HG03135 (cell line): ENCODE measurements around the gene DOCK4.
A peak's percentile ranks its signal among the peaks of the same experiment; 100 is the strongest.

ENCODE experiments used
- ATAC-seq: cut with Tn5 transposase; IDR thresholded peaks from one replicate; pipeline ENCODE4 v1.9.1; 2021; ENCODE audit warnings: mild to moderate bottlenecking, moderate library complexity; ENCODE audit not compliant: unreplicated experiment

Gene DOCK4

GRCh38 chr7:112113913-112114575 lies 92.2 kb downstream of the DOCK4 start:
- no peak for ATAC-seq

GRCh38 chr7:112112822-112113255 lies 93.4 kb downstream of the DOCK4 start:
- ATAC-seq = no peak

- no peak for ATAC-seq
Measured at GRCh38 chr7:112110651-112111050, 95.5 kb downstream of the DOCK4 start.

- no peak for ATAC-seq
Measured at GRCh38 chr7:112110175-112110574, 96.0 kb downstream of the DOCK4 start.

- no peak for ATAC-seq
Measured at GRCh38 chr7:112108981-112109380, 97.2 kb downstream of the DOCK4 start.

- no peak for ATAC-seq
Measured at GRCh38 chr7:112105584-112106530, 100.3 kb downstream of the DOCK4 start.

- no peak for ATAC-seq
Measured at GRCh38 chr7:112104120-112104519, 102.1 kb downstream of the DOCK4 start.

GRCh38 chr7:112103246-112103645 lies 103.0 kb downstream of the DOCK4 start:
- no peak for ATAC-seq

GRCh38 chr7:112101201-112101846 lies 104.9 kb downstream of the DOCK4 start:
- ATAC-seq = no peak

- ATAC-seq = no peak
Measured at GRCh38 chr7:112097524-112097923, 108.7 kb downstream of the DOCK4 start.

GRCh38 chr7:112093409-112093808 lies 112.8 kb downstream of the DOCK4 start:
- ATAC-seq = no peak

- ATAC-seq = no peak
Measured at GRCh38 chr7:112092709-112093395, 113.3 kb downstream of the DOCK4 start.

GRCh38 chr7:112092306-112092705 lies 113.9 kb downstream of the DOCK4 start:
- ATAC-seq = no peak

- ATAC-seq = no peak
Measured at GRCh38 chr7:112091768-112092167, 114.4 kb downstream of the DOCK4 start.

GRCh38 chr7:112089551-112089950 lies 116.6 kb downstream of the DOCK4 start:
- no peak for ATAC-seq

- ATAC-seq = no peak
Measured at GRCh38 chr7:112088484-112089016, 117.6 kb downstream of the DOCK4 start.

- no peak for ATAC-seq
Measured at GRCh38 chr7:112086496-112087254, 119.5 kb downstream of the DOCK4 start.

GRCh38 chr7:112084520-112084971 lies 121.7 kb downstream of the DOCK4 start:
- ATAC-seq = peak; percentile 44

GRCh38 chr7:112083776-112084355 lies 122.3 kb downstream of the DOCK4 start:
- no peak for ATAC-seq
